Measurements from ENCODE around the gene SVEP1. TPM values are rescaled to one million over a fixed set of nuclear protein-coding genes. Genes with fewer than 3 reads are reported as not detected.

Gene SVEP1
- total RNA-seq, 1 experiment from 2014 or later = not detected

GRCh38 chr9:110472111-110472510, 107.4 kb downstream of the SVEP1 start:
- Histone ChIP-seq H3K27me3 (replicated peaks) (no peaks in the 10 kb centered on the region), H3K4me1 (replicated peaks) (no peaks in the 10 kb centered on the region), H3K36me3 (no peaks in the 10 kb centered on the region), H3K9me3 (replicated peaks) (no peaks in the 10 kb centered on the region), H3K4me3 (no peak overlapping the region), H3K27ac (no peak overlapping the region)
- no peak for DNase-seq (ENCODE audit: low read depth in 1 of 2, low spot score in 2 of 2)

GRCh38 chr9:110468950-110469349, 110.6 kb downstream of the SVEP1 start:
- H3K27ac ChIP-seq = no peak overlapping the region

GRCh38 chr9:110465190-110465589, 114.4 kb downstream of the SVEP1 start:
- H3K27ac ChIP-seq = no peak overlapping the region
- no peak for DNase-seq (ENCODE audit: low read depth in 1 of 2, low spot score in 2 of 2)
- H3K9me3 ChIP-seq (replicated peaks) = no peaks in the 10 kb centered on the region
- H3K27me3 ChIP-seq (replicated peaks) = no peaks in the 10 kb centered on the region
- no peak overlapping the region for H3K4me3 ChIP-seq
- H3K4me1 ChIP-seq (replicated peaks) = no peaks in the 10 kb centered on the region
- H3K36me3 ChIP-seq = no peaks in the 10 kb centered on the region

More at GRCh38 chr9:110468950-110469349, 110.6 kb downstream of the SVEP1 start:
- H3K4me1 ChIP-seq (replicated peaks) = no peaks in the 10 kb centered on the region
- H3K27me3 ChIP-seq (replicated peaks) = no peaks in the 10 kb centered on the region
- H3K9me3 ChIP-seq (replicated peaks) = no peaks in the 10 kb centered on the region
- no peak for DNase-seq (ENCODE audit: low read depth in 1 of 2, low spot score in 2 of 2)
- no peak overlapping the region for H3K4me3 ChIP-seq
- no peaks in the 10 kb centered on the region for H3K36me3 ChIP-seq

- no peaks in the 10 kb centered on the region for H3K27me3 ChIP-seq (replicated peaks)
- no peak overlapping the region for H3K4me3 ChIP-seq
- no peak for DNase-seq (ENCODE audit: low read depth in 1 of 2, low spot score in 2 of 2)
These were observed 115.2 kb downstream of the SVEP1 start for GRCh38 chr9:110464321-110464720.

GRCh38 chr9:110463499-110463898, 116.0 kb downstream of the SVEP1 start:
- no peaks in the 10 kb centered on the region for H3K36me3 ChIP-seq
- no peaks in the 10 kb centered on the region for H3K27me3 ChIP-seq (replicated peaks)
- H3K9me3 ChIP-seq (replicated peaks) = no peaks in the 10 kb centered on the region
- no peak overlapping the region for H3K27ac ChIP-seq
- H3K4me1 ChIP-seq (replicated peaks) = no peaks in the 10 kb centered on the region
- no peak overlapping the region for H3K4me3 ChIP-seq
- DNase-seq (ENCODE audit: low read depth in 1 of 2, low spot score in 2 of 2) = no peak

More at GRCh38 chr9:110464321-110464720, 115.2 kb downstream of the SVEP1 start:
- H3K27ac ChIP-seq = no peak overlapping the region
- no peaks in the 10 kb centered on the region for H3K36me3 ChIP-seq
- no peaks in the 10 kb centered on the region for H3K4me1 ChIP-seq (replicated peaks)
- H3K9me3 ChIP-seq (replicated peaks) = no peaks in the 10 kb centered on the region

GRCh38 chr9:110457245-110457644, 122.3 kb downstream of the SVEP1 start:
- Histone ChIP-seq H3K27ac (no peak overlapping the region), H3K27me3 (replicated peaks) (no peaks in the 10 kb centered on the region), H3K9me3 (replicated peaks) (no peaks in the 10 kb centered on the region), H3K4me1 (replicated peaks) (no peaks in the 10 kb centered on the region), H3K36me3 (no peaks in the 10 kb centered on the region), H3K4me3 (no peak overlapping the region)
- no peak for DNase-seq (ENCODE audit: low read depth in 1 of 2, low spot score in 2 of 2)

- Histone ChIP-seq H3K27me3 (replicated peaks) (no peaks in the 10 kb centered on the region), H3K4me3 (no peak overlapping the region), H3K27ac (no peak overlapping the region), H3K9me3 (replicated peaks) (no peaks in the 10 kb centered on the region), H3K4me1 (replicated peaks) (no peaks in the 10 kb centered on the region), H3K36me3 (no peaks in the 10 kb centered on the region)
- no peak for DNase-seq (ENCODE audit: low read depth in 1 of 2, low spot score in 2 of 2)
These were observed 122.9 kb downstream of the SVEP1 start for GRCh38 chr9:110456681-110457080.

GRCh38 chr9:110455860-110456259, 123.7 kb downstream of the SVEP1 start:
- H3K36me3 ChIP-seq = no peaks in the 10 kb centered on the region
- no peak overlapping the region for H3K4me3 ChIP-seq
- no peaks in the 10 kb centered on the region for H3K4me1 ChIP-seq (replicated peaks)
- DNase-seq (ENCODE audit: low read depth in 1 of 2, low spot score in 2 of 2) = no peak
- no peaks in the 10 kb centered on the region for H3K9me3 ChIP-seq (replicated peaks)
- H3K27me3 ChIP-seq (replicated peaks) = no peaks in the 10 kb centered on the region
- no peak overlapping the region for H3K27ac ChIP-seq

GRCh38 chr9:110452227-110452801, 127.2 kb downstream of the SVEP1 start:
- Histone ChIP-seq H3K4me1 (replicated peaks) (no peaks in the 10 kb centered on the region), H3K27me3 (replicated peaks) (no peaks in the 10 kb centered on the region), H3K9me3 (replicated peaks) (no peaks in the 10 kb centered on the region), H3K4me3 (no peak overlapping the region), H3K36me3 (no peaks in the 10 kb centered on the region), H3K27ac (no peak overlapping the region)
- no peak for DNase-seq (ENCODE audit: low read depth in 1 of 2, low spot score in 2 of 2)

GRCh38 chr9:110451726-110452125, 127.8 kb downstream of the SVEP1 start:
- Histone ChIP-seq H3K4me1 (replicated peaks) (no peaks in the 10 kb centered on the region), H3K27ac (no peak overlapping the region), H3K27me3 (replicated peaks) (no peaks in the 10 kb centered on the region), H3K9me3 (replicated peaks) (no peaks in the 10 kb centered on the region), H3K4me3 (no peak overlapping the region), H3K36me3 (no peaks in the 10 kb centered on the region)
- no peak for DNase-seq (ENCODE audit: low read depth in 1 of 2, low spot score in 2 of 2)

- Histone ChIP-seq H3K27ac (no peak overlapping the region), H3K4me3 (no peak overlapping the region), H3K9me3 (replicated peaks) (no peaks in the 10 kb centered on the region), H3K36me3 (no peaks in the 10 kb centered on the region), H3K4me1 (replicated peaks) (no peaks in the 10 kb centered on the region), H3K27me3 (replicated peaks) (no peaks in the 10 kb centered on the region; the same call in 1 of the 2 replicates)
- DNase-seq (ENCODE audit: low read depth in 1 of 2, low spot score in 2 of 2) = no peak
These were observed 132.1 kb downstream of the SVEP1 start for GRCh38 chr9:110447476-110447875.

- H3K4me3 ChIP-seq = no peak overlapping the region
- no peaks in the 10 kb centered on the region for H3K36me3 ChIP-seq
- H3K9me3 ChIP-seq (replicated peaks) = no peaks in the 10 kb centered on the region
- H3K27ac ChIP-seq = no peak overlapping the region
- no peak for DNase-seq (ENCODE audit: low read depth in 1 of 2, low spot score in 2 of 2)
- no peaks in the 10 kb centered on the region; the same call in 1 of the 2 replicates for H3K27me3 ChIP-seq (replicated peaks)
- H3K4me1 ChIP-seq (replicated peaks) = no peaks in the 10 kb centered on the region
These were observed 133.4 kb downstream of the SVEP1 start for GRCh38 chr9:110446171-110446570.

GRCh38 chr9:110444911-110445310, 134.6 kb downstream of the SVEP1 start:
- DNase-seq (ENCODE audit: low read depth in 1 of 2, low spot score in 2 of 2) = no peak
- H3K9me3 ChIP-seq (replicated peaks) = no peaks in the 10 kb centered on the region
- H3K4me3 ChIP-seq = no peak overlapping the region
- H3K27me3 ChIP-seq (replicated peaks) = no peaks in the 10 kb centered on the region; the same call in 1 of the 2 replicates
- no peak overlapping the region for H3K27ac ChIP-seq
- H3K4me1 ChIP-seq (replicated peaks) = no peaks in the 10 kb centered on the region
- H3K36me3 ChIP-seq = no peaks in the 10 kb centered on the region

GRCh38 chr9:110443866-110444220, 135.7 kb downstream of the SVEP1 start:
- H3K27me3 ChIP-seq (replicated peaks) = no peaks in the 10 kb centered on the region; the same call in 1 of the 2 replicates
- H3K9me3 ChIP-seq (replicated peaks) = no peaks in the 10 kb centered on the region
- DNase-seq (ENCODE audit: low read depth in 1 of 2, low spot score in 2 of 2) = no peak
- H3K27ac ChIP-seq = no peak overlapping the region
- H3K4me3 ChIP-seq = no peak overlapping the region
- H3K4me1 ChIP-seq (replicated peaks) = no peaks in the 10 kb centered on the region
- no peaks in the 10 kb centered on the region for H3K36me3 ChIP-seq
